Esophagus muscularis mucosa (tissue), 3 donors: ENCODE results near the gene PNLDC1.

Experiments used
- CTCF ChIP-seq, 3 experiments: fragments of 200-600 bp in 2 of 3; fragments of 450-650 bp in 1 of 3; sonication (generic) in 2 of 3; IDR thresholded peaks; one replicate each; pipeline ENCODE4 v1.5.1; 2017 to 2019; ENCODE audit warnings: antibody characterized with exemption in 3 of 3, mild to moderate bottlenecking in 2 of 3, moderate library complexity in 1 of 3
- POLR2A ChIP-seq: fragments of 450-650 bp; IDR thresholded peaks from one replicate; pipeline ENCODE4 v1.6.1; 2017; ENCODE audit warnings: antibody characterized with exemption, moderate library complexity, mild to moderate bottlenecking, low read depth

- TF ChIP-seq CTCF (IDR thresholded peaks at IDR 0.05) (no peak), POLR2A (no peak)
These were observed at the start of gene PNLDC1 for GRCh38 chr6:159800141-159800865.
